Left kidney (tissue), 2 donors: ENCODE results near the gene C3orf62. TPM values are rescaled to one million over a fixed set of nuclear protein-coding genes. Genes with fewer than 3 reads are reported as not detected.
"Not testable (repeated sequence)": the region's sequence is repeated elsewhere in the genome, so short reads cannot be mapped to it uniquely, and the experiment has no call there.

Experiments used
- DNase-seq: peaks from one replicate; pipeline ENCODE4 v3.0.0-alpha.2; 2013
- polyA plus RNA-seq: library from polyadenylated mRNA; unstranded; fragments of 120-200 nt; gene quantifications from one replicate; pipeline ENCODE4 v1.2.1, GENCODE V29; 2013; ENCODE audit not compliant: insufficient read length

C3orf62 gene
- polyA plus RNA-seq, 1 donor = 13.1 TPM

DNA sequence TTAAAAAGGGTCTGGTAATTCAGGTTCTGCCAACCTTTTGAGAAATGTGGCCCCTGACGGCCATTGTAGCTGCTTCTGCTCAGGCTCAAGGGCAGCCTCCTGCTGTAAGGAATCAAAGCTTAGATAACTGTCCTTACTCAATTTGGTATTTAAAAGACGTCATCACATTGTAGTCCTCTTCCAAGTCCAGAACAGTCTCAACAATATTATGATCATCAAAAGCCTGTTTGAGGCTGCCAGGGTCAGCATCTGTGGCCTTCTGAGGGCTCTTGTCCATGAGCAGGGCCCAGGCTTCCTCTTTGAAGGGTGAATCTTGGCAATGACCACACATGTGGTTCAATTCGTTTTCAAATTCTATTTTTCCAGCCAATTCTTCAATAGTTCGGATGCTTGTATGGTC lies 6.0 kb downstream of the C3orf62 start:
- no peak for DNase-seq

DNA sequence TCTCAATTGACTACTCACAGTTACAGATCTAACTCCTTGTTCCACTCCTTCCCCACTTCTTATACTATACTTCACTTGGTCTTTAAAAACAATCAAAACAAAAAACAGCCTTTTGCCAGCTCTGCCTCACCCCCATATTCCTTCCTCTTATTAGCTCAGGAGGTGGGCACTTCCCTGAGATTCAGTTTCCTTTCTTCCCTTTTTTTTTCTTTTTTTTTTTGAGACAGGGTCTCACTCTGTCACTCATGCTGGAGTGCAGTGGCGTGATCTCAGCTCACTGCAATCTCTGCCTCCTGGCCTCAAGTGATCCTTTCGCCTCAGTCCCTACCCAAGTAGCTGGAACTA lies 6.9 kb downstream of the C3orf62 start:
- no peak for DNase-seq

DNA sequence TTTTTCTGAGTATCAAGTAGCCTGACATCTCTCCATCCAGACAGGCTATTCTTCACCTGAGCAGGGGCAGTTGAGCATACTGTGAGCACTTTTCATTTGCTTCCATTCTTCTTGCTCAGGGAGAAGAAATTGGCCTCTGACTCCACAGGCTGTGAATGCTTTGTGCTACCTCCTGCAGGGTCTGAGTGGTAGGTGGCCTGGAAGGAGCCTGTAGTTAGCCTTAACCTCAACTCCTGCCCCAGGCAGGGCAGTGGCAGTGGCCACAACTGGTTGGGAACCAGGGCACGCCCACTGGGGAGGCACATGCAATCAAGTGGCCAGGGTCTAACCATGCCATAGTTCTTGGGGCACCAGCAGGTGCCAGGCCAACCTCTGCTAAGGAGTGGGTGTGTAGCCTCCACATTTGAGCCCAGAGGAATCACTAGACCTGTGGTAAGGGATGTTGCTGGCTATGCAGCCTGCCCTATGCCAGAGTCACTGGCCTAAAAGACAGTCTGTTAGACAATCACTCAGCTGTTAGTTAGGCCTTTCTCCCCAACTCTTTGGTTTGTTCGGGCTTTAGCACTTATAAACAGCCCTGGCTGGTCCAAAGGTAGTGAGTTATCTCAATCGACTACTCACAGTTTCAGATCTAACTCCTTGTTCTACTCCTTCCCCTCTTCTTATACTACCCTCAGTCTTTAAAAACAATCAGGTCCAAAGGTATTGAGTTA lies 7.4 kb downstream of the C3orf62 start:
- DNase-seq = no peak

DNA sequence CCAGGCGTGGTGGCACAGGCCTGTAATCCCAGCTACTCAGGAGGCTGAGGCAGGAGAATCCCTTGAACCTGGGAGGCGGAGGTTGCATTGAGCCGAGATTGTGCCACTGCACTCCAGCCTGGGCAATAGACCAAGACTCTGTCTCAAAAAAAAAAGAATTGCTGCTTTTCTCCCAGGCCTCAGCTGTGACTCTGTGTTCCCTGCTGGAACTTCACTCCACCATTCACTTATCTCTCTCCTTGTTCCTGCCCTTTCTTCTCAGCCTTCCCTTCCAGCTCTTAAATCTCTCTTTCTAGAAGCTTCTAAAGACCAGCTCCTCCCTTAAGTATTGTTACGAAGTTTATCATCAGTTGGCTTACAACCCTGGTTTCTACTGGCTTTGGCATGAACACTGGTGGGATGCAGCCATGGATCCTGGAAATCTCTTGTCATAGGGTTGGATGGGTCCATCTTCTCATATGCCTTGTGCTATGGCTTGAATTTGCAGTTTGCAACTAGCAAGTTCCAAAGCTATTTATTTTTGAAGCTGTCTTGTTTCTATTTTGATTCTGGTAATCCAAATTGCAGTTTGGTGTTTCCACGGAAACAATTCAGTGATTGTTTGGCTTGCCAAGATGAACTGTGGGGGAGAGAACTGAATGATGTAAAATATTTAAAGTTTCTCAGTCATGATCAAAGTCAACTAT lies 10.5 kb downstream of the C3orf62 start:
- DNase-seq = no peak

DNA sequence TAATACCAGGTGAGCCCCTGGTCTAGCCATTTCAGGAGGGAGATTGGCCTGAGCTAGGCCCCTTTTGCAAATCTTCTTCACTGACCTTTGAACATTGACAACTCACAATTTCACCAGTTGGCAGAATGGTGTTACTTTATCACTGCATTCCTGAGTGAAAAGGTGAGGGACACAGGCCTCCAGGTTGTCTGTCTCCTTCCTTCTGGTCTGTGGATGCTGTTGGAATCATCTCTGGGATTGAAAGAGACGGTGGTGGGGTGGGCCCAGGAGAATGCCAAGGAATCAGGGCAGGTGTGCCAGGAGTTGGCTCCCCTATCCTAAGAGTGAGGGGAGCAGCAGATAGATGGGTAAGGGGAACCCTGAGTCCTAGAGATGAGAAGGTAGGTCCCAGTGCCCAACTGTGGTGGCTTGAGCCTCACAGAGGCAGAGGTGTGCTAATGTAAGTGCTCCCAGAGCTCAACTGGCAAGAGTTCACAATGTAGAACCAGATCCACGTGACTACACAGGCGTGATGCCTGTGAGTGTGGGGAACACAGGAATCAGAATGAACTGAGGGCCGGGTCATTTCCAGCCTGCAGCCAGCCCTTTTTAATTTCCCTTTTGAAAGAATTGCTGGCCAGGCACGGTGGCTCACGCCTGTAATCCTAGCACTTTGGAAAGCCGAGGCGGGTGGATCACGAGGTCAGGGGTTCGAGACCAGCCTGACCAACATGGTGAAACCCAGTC lies 11.2 kb downstream of the C3orf62 start:
- no peak for DNase-seq

DNA sequence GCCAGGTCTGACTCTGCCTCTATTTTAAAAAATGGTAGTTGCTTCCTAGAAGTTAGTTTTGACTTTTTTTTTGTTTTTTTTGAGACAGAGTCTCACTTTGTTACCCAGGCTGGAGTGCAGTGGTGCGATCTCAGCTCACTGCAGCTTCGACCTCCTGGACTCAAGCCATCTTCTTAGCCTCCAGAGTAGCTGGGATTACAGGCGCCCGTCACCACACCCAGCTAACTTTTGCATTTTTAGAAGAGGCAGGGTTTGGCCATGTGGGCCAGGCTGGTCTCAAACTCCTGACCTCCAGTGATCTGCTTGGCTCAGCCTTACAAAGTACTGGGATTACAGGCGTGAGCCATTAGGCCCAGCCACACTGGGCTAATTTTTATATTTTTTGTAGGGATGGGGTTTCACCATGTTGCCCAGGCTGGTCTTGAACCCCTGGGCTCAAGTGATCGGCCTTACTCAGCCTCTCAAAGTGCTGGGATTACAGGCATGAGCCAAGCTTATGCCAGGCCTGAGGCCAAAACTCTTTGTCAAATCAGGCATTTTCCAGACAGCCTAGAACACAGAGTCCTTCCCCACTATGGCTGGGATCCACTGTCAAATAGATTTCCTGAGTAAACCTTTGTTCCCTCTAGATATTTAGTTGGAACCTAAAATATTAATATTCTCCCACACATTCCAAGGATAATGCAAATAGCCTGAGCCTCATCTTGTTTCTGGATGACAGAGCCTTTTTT lies 13.7 kb downstream of the C3orf62 start:
- DNase-seq = no peak

DNA sequence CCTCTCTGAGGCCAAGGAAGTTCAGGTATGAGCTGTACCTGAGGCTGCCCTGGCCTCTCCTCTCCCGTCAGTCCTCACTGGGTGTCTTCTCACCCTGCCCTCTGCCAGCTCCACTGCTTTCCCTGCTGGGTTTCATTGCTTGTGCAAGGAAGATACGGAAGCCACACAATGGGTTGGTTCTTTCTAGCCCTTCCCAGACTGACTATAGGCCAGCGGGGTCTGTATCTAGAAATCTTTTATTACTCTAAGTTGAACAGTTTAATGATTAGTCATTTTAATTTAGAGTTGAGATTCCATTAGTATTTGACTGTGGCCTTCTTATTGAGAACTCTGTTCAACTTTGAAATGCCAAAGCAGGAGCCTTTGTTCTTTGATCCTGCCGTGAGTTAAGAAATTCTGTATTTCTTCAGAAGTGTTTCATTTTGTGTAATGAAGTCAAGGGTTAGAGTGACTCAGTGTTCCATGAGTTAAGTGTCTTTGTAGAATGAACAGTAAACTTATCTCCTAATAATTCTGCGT lies 16.2 kb downstream of the C3orf62 start:
- no peak for DNase-seq

DNA sequence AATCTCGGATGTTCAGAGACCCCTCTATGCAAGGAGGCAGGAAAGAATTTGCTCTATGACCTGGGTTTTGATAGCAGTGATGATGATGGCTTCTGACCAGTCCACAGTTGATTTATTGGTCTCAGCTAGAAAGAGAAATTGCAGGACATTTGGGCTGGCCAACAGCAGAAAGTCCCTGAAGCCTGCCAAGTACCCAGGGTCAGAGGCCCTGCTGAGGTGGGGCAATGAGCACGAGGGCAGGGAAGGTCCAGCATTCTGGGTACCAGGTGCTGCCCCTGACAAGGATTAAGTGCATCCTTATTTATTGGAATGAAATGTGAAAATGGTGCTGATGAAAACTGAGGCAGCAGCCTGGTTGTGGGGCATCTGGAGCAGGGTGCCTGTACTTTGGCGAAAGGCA lies 19.8 kb downstream of the C3orf62 start:
- DNase-seq = no peak

DNA sequence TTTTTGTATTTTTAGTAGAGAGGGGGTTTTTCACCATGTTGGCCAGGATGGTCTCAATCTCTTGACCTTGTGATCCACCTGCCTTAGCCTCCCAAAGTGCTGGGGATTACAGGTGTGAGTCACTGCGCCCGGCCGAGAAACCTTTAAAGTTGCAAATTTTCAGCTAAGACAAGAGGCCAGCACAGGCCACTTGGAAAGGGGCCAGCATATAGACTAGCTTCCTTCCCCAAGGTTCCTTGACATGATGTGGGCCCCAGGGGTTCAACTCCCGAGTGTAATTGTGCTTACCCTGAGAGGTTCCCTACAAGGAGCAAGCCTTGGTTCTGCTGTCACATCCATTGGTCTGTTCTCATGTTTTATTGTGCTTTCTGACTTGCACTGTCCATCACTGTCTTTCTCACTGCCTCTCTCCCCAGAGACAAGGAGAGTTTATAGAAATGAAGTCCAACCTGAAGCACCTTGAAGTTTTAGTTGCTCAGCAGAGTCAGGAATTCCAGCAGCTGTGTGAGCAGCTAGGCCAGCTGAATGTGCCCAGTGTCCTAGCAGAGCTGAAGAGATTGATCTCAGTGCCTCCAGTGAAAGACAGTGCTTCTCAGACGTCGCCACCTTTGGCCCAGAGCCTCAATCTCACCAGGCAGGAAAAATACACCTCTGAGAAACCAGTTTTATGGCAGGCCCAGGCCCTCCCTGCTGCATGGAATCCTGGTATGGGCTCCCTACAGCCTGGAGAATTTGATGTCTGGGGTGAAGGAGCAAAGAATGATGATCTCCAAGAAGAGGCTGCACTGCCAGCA lies 21.1 kb downstream of the C3orf62 start:
- DNase-seq = no peak

DNA sequence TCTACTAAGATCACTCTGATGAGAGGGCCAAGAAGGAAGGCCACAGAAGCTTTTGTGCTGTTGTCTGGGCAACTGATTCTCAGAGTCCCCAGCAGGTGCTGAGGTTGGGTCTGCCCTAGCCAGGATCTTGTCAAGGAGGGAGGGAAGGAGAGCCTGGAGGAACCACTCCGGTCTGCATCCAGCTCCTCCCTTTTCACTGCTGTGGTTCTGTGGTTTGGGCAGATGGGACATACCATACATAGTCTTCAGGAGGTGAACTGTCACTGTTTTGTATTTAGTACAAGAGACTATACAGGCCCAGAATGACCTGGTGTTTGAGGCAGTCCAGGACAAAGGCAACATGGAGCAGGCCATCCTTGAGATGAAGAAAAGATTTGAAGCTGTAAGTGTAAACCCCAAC lies 21.9 kb downstream of the C3orf62 start:
- DNase-seq = no peak

DNA sequence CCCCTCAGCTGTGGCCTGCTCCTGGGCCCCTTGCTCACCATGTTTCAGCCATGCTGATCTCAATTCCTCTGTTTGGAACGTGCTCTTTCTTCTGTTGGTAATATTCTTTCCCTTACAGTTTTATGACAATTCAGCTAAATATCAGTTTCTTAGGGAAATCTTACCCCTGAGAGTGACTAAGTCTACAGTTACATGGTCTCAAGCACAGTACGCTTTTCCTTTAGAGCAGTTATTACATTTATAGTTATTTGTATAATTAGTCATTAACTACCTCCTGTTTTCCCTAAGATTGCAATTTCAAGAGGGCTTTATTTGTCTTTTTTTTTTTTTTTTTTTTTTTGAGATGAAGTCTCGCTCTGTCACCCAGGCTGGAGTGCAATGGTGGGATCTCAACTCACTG lies 23.5 kb downstream of the C3orf62 start:
- no peak for DNase-seq

DNA sequence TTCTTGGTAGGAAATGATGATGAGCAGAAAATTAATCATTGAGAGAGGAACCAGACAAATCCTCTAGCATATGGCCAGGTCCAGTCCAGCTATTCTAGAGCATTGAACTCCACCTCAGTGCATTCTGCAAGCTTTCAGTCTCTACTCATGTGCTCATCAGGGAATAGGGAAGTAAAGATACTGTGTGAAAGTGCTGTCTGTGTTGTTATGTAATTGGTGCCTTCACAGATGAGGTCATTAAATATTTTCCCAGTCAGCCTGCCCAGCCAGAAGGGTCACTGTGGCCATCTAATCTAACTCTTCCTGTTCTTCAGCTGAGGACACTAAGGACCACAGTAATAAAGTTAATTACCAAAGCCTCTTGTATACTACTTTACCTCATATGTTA lies 28.2 kb downstream of the C3orf62 start:
- DNase-seq = no peak

DNA sequence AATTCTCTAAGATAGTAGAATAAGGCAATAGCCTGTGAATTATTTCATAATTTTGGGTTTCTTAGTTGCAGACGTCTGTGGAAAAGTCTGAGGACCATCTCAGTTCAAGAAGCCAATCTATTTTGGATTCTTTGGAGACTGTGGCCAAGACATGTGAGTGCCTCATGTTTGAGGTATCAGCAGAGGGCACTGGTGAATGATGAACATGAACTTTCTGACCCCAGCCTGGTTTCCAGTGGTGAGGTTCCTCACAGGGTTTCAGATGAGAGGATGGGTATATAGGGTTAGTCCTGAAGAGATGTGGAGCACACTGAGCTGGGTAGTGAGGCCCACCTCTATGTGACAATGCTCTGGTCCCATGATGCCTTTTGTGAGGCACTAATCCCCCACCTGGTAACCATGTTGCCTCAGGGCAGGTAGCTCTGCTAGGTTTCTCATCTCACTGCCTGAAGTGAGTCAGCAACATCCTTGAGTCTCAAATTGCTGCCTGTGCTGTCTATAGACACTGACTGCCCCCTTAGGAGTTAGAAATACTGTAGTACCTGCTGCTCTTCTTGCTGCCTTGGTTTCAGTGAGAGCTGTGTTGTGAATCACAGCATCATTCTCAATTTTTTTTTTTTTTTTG lies 32.3 kb downstream of the C3orf62 start:
- DNase-seq = no peak

DNA sequence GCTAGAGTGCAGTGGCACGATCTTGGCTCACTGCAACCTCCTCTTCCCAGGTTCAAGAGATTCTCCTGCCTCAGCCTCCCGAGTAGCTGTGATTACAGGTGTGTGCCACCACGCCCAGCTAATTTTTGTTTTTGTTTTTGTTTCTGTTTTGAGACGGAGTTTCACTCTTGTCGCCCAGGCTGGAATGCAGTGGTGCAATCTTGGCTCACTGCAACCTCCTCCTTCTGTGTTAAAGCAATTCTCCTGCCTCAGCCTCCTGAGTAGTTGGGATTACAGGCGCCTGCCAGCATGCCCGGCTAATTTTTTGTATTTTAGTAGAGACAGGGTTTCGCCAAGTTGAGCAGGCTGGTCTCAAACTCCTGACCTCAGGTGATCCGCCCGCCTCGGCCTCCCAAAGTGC lies 36.9 kb downstream of the C3orf62 start:
- not testable (repeated sequence) for DNase-seq

DNA sequence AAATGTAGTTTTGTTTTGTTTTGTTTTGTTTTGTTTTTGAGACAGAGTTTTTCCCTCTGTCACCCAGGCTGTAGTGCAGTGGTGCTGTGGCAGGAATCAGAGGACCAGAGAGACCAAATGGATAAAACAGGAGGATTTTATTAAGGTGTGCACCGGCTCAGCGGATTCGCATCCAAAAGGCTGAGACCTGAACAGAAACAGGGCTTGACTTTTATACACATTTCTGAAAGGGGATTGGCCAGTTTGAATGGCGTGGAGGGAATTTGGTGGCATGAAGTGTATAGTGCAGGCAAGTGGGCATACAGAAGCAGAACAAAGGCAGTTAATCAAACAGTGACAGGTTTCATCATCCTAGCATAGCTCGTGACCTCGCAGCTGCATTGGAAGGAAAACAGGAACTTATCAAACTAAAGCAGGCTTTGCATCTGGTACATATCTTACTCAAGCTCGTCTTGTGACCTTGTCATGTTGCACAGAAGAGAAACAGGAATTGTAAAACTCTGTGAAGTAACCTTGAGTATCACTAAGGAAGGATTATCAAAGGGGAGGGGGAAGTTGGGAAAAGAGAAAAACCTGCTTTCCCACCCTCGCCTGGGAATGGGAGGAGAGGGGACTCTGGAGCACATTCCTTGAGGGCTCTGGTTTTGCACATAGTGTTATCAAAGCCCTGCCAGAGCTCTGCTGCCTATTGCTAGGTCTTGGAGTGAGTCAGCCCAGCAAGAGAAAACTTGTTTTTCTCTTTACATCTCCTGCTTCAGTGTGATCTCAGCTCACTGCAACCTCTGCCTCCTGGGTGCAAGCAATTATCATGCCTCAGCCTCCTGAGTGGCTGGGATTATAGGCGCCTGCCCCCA lies 38.5 kb downstream of the C3orf62 start:
- no peak for DNase-seq

DNA sequence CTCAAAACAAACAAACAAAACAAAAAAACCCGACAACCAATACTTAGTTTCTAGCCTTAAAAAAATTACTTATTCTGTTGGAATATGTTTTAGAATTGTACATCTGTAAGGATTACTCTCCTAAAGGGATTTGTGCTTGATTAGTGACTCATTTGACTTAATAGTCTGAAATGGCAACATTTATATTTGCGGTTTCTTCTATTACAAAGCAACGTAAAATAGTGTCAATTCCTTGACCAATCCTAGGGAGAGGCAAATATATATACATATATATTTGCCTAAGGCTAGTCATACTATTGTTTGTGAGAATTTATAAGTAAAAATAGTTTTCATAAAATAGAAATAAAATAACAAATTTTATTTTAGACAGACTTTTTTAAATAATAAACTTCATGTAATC lies 39.7 kb downstream of the C3orf62 start:
- no peak for DNase-seq

DNA sequence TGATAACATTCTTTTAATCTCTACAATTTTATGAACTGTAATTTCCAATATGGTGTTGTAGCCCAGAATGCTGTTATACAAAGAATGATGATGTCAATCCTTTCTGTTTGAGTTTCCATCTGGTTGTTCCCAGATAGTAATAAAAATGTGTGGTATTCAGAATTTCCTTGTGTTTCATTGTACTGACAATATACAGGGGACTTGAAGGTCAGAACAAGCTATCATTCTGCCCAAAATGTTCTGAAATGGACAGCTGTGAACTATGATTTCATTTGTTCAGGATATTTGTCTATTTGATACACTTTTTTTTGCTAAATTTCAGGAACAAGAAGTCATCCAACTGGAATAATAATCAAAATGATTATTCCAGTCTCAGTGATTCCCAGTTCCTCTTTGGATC lies 40.8 kb downstream of the C3orf62 start:
- no peak for DNase-seq

DNA sequence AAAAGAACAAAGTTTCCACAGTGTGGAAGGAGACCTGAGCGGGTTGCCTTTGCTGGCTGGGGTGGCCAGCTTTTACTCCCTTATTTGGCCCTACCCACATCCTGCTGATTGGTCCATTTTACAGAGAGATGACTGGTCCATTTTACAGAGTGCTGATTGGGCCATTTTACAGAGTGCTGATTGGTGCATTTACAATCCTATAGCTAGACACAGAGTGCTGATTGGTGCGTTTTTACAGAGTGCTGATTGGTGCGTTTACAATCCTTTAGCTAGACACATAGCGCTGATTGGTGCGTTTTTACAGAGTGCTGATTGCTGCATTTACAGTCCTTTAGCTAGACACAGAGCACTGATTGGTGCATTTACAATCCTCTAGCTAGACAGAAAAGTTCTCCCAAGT lies 48.2 kb downstream of the C3orf62 start:
- DNase-seq = not testable (repeated sequence)

DNA sequence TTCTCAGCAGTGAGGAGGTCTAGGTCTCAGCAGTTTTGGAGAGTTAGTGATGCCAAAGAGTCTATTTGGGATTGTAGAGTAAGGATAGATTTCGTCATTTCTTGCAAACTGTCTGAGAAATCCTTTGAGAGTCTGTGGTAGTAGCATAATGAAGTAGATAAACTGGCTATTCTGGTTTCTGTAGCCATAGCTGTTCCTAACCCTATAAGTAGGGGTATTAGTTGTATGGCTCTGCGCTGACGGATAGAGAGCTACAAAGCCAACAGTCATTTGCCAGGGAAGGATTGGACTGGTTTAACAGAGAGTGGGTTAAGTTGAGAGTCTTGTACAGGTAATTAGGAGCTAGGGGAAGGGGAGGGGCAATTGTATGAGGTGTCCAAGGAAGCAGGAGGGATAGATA lies 55.0 kb downstream of the C3orf62 start:
- no peak for DNase-seq

DNA sequence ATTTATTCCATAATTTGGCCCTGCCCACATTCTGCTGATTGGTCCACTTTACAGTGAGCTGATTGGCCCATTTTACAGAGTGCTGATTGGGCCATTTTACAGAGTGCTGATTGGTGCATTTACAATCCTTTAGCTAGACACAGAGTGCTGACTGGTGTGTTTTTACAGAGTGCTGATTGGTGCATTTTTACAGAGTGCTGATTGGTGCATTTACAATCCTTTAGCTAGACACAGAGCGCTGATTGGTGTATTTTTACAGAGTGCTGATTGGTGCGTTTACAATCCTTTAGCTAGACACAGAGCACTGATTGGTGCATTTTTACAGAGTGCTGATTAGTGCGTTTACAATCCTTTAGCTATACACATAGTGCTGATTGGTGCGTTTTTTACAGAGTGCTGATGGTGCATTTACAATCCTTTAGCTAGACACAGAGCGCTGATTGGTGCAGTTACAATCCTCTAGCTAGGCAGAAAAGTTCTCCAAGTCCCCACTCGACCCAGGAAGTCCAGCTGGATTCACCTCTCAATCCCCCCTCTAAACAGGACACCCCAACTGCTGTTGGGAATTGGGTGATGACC lies 56.0 kb downstream of the C3orf62 start:
- DNase-seq = not testable (repeated sequence)
